ENCODE data around the gene NTM. TPM values are rescaled to one million over a fixed set of nuclear protein-coding genes. Genes with fewer than 3 reads are reported as not detected.

The NTM gene
- total and polyA plus RNA-seq, 2 donors (not counting 3 experiments of a cell fraction or from before 2014, with no cell fraction given), result 1.00 to 1.1 TPM

GRCh38 chr11:132115454-132115853 lies 745.0 kb downstream of the NTM start:
- TF ChIP-seq MAX (IDR thresholded peaks at IDR 0.05; ENCODE audit: insufficient read depth, insufficient read length) (no peak), EZH2 (IDR thresholded peaks at IDR 0.05; ENCODE audit: borderline replicate concordance, low read depth, low read length, severe bottlenecking) (no peak), CTCF (IDR thresholded peaks at IDR 0.05; ENCODE audit: extremely low read depth in 1 of 2, insufficient read depth in 1 of 2, low read depth in 1 of 2, low read length in 2 of 2) (no peak)
- peaks cover 9% of the 10 kb centered on the region for H3K4me1 ChIP-seq (ENCODE audit: control insufficient read depth, extremely low read depth, insufficient read depth, low read length)
- FAIRE-seq, result no peak
- H3K27ac ChIP-seq (ENCODE audit: insufficient read depth, low read depth, low read length), result no peak overlapping the region
- no peak for DNase-seq (ENCODE audit: low read depth, low spot score)
- H3K36me3 ChIP-seq (ENCODE audit: control insufficient read depth in 2 of 2, extremely low read depth in 1 of 2, insufficient read depth in 2 of 2, low read length in 2 of 2), result no peaks in the 10 kb centered on the region
- H3K79me2 ChIP-seq (ENCODE audit: control insufficient read depth, insufficient read depth, low read length), result no peaks in the 10 kb centered on the region
- POLR2A ChIA-PET, result no interaction called here
- no peaks in the 10 kb centered on the region for H4K20me1 ChIP-seq (replicated peaks; ENCODE audit: control insufficient read depth, extremely low read depth, insufficient read depth, low read length)
- intact Hi-C loops (cut with micrococcal nuclease), result no loop called here
- H3K27me3 ChIP-seq (ENCODE audit: control insufficient read depth in 2 of 2, insufficient read depth in 2 of 2, low read length in 2 of 2), result no peaks in the 10 kb centered on the region
- no peak overlapping the region for H3K4me2 ChIP-seq (ENCODE audit: insufficient read depth, low read length)
- no peaks in the 10 kb centered on the region for H3K9me3 ChIP-seq (replicated peaks; ENCODE audit: control insufficient read depth, insufficient read depth, low read length)
- H2AFZ ChIP-seq (ENCODE audit: low read depth, low read length), result no peak overlapping the region
- CTCF ChIA-PET, result interaction anchor here (1.8 to 3.8 kb wide), 2 partner anchors 11 to 422 kb away, joined by 10 to 28 read pairs; no protein-coding TSS in a partner anchor
- no peak overlapping the region for H3K4me3 ChIP-seq (replicated peaks in 1 of 3; ENCODE audit: insufficient read depth in 1 of 3, low read depth in 1 of 3, low read length in 3 of 3)
- no peak overlapping the region for H3K9ac ChIP-seq (replicated peaks; ENCODE audit: extremely low read depth, insufficient read depth, low read length)
- dilution Hi-C loops (cut with MboI; ENCODE audit: extremely low pct_ligation_motif_present, low sequenced_read_pairs), result no loop called here
- no peaks in the 10 kb centered on the region for H3K9me1 ChIP-seq (replicated peaks; ENCODE audit: control insufficient read depth, extremely low read depth, insufficient read depth, low read length)
- no TSS peak for BruUV-seq (replicated peaks)

- no peak for TF ChIP-seq MAX (IDR thresholded peaks at IDR 0.05; ENCODE audit: insufficient read depth, insufficient read length)
- no peaks in the 10 kb centered on the region for H3K79me2 ChIP-seq (ENCODE audit: control insufficient read depth, insufficient read depth, low read length)
Measured at GRCh38 chr11:132116516-132116915, 746.1 kb downstream of the NTM start.

More at GRCh38 chr11:132116516-132116915, 746.1 kb downstream of the NTM start:
- intact Hi-C loops (cut with micrococcal nuclease) (no loop called here), dilution Hi-C loops (cut with MboI; ENCODE audit: extremely low pct_ligation_motif_present, low sequenced_read_pairs) (no loop called here)
- DNase-seq (ENCODE audit: low read depth, low spot score) (no peak), FAIRE-seq (no peak)
- Histone ChIP-seq H3K9me1 (replicated peaks; ENCODE audit: control insufficient read depth, extremely low read depth, insufficient read depth, low read length) (no peaks in the 10 kb centered on the region), H3K27me3 (ENCODE audit: control insufficient read depth in 2 of 2, insufficient read depth in 2 of 2, low read length in 2 of 2) (no peaks in the 10 kb centered on the region), H3K9ac (replicated peaks; ENCODE audit: extremely low read depth, insufficient read depth, low read length) (no peak overlapping the region), H3K4me2 (ENCODE audit: insufficient read depth, low read length) (no peak overlapping the region), H3K4me3 (replicated peaks in 1 of 3; ENCODE audit: insufficient read depth in 1 of 3, low read depth in 1 of 3, low read length in 3 of 3) (no peak overlapping the region), H3K36me3 (ENCODE audit: control insufficient read depth in 2 of 2, extremely low read depth in 1 of 2, insufficient read depth in 2 of 2, low read length in 2 of 2) (no peaks in the 10 kb centered on the region), H3K4me1 (ENCODE audit: control insufficient read depth, extremely low read depth, insufficient read depth, low read length) (peaks cover 6% of the 10 kb centered on the region), H3K9me3 (replicated peaks; ENCODE audit: control insufficient read depth, insufficient read depth, low read length) (no peaks in the 10 kb centered on the region), H4K20me1 (replicated peaks; ENCODE audit: control insufficient read depth, extremely low read depth, insufficient read depth, low read length) (no peaks in the 10 kb centered on the region), H3K27ac (ENCODE audit: insufficient read depth, low read depth, low read length) (no peak overlapping the region), H2AFZ (ENCODE audit: low read depth, low read length) (no peak overlapping the region)
- ChIA-PET POLR2A (no interaction called here), CTCF (interaction anchor here (3.8 kb wide), 1 partner anchor 10 kb away, joined by 28 read pairs; no protein-coding TSS in a partner anchor)
- no TSS peak for BruUV-seq (replicated peaks)

Data from endothelial cell of umbilical vein (primary cell).